NCI-H526 (cell line): ENCODE measurements around the gene YBEY.
"Not testable (repeated sequence)": the region's sequence is repeated elsewhere in the genome, so short reads cannot be mapped to it uniquely, and the experiment has no call there.

Source experiments
- DNase-seq, 2 experiments: peaks; one replicate each; lab custom pipeline; 2025; lab: John Stamatoyannopoulos, UW

The YBEY gene

GRCh38 chr21:46304955-46305354, 18.8 kb downstream of the YBEY start:
- no peak for DNase-seq

GRCh38 chr21:46307625-46308024, 21.5 kb downstream of the YBEY start:
- no peak for DNase-seq

- no peak for DNase-seq
Measured at GRCh38 chr21:46308431-46308830, 22.3 kb downstream of the YBEY start.

GRCh38 chr21:46310260-46310659, 24.1 kb downstream of the YBEY start:
- DNase-seq = not testable (repeated sequence)

- no peak for DNase-seq
Measured at GRCh38 chr21:46311568-46311967, 25.4 kb downstream of the YBEY start.

GRCh38 chr21:46312949-46313348, 26.8 kb downstream of the YBEY start:
- DNase-seq = no peak

GRCh38 chr21:46314441-46315020, 28.4 kb downstream of the YBEY start:
- no peak for DNase-seq

- no peak for DNase-seq
Measured at GRCh38 chr21:46316708-46317324, 30.7 kb downstream of the YBEY start.

GRCh38 chr21:46317710-46318463, 31.7 kb downstream of the YBEY start:
- peak in 1 of 2 experiments; percentile 74 for DNase-seq

- no peak for DNase-seq
Measured at GRCh38 chr21:46318464-46318845, 32.3 kb downstream of the YBEY start.

GRCh38 chr21:46319186-46319585, 33.0 kb downstream of the YBEY start:
- DNase-seq = no peak

- no peak for DNase-seq
Measured at GRCh38 chr21:46320331-46320801, 34.2 kb downstream of the YBEY start.

- peak in 1 of 2 experiments; percentile 40 for DNase-seq
Measured at GRCh38 chr21:46322351-46323226, 36.4 kb downstream of the YBEY start.

- peak in 1 of 2 experiments; percentile 44 for DNase-seq
Measured at GRCh38 chr21:46323227-46323709, 37.1 kb downstream of the YBEY start.

GRCh38 chr21:46323710-46324389, 37.7 kb downstream of the YBEY start, which contains the start of the genes C21orf58 and PCNT:
C21orf58 (minus strand) TSS chr21:46323870; CDS start chr21:46322738, 1,132 bp downstream.
PCNT (plus strand) TSS chr21:46324156; CDS start chr21:46324229, 73 bp downstream.
- peak; percentile 86 to 98 for DNase-seq

GRCh38 chr21:46324390-46325072, 38.4 kb downstream of the YBEY start:
- DNase-seq = peak; percentile 44 to 89

- DNase-seq = peak; percentile 34 to 78
Measured at GRCh38 chr21:46325073-46325912, 39.2 kb downstream of the YBEY start.

GRCh38 chr21:46326110-46326703, 40.1 kb downstream of the YBEY start:
- DNase-seq = peak in 1 of 2 experiments; percentile 60

- no peak for DNase-seq
Measured at GRCh38 chr21:46327711-46328110, 41.6 kb downstream of the YBEY start.
